OCI-LY7 (cell line): ENCODE data around the gene RIOK3. TPM values are rescaled to one million over a fixed set of nuclear protein-coding genes. Genes with fewer than 3 reads are reported as not detected.
A peak's percentile ranks its signal among the peaks of the same experiment; 100 is the strongest.
"Not testable (repeated sequence)": the region's sequence is repeated elsewhere in the genome, so short reads cannot be mapped to it uniquely, and the experiment has no call there.

ENCODE experiments used
- BruUV-seq: library from RNA; stranded (reverse); fragments of 400-500 nt; replicated peaks from 2 replicates; lab custom pipeline; 2021; lab: Mats Ljungman, UMichigan
- CTCF ChIA-PET: fragments of 300-600 bp; sonication (Branson Sonifier 250); formaldehyde crosslinking; loops from one replicate; lab custom pipeline; 2022; ENCODE audit warnings: antibody characterized with exemption; ENCODE audit not compliant: unreplicated experiment; lab: Charles Lee
- POLR2A ChIA-PET: fragments of 300-600 bp; sonication (Branson Sonifier 250); formaldehyde crosslinking; loops from one replicate; lab custom pipeline; 2022; ENCODE audit warnings: antibody characterized with exemption; lab: Charles Lee
- DNase-seq: peaks from one replicate; pipeline ENCODE4 v3.0.0-alpha.2; 2015; ENCODE audit warnings: low spot score
- H2AFZ ChIP-seq: fragments of 200-600 bp; sonication (generic), shearing (Covaris generic); 2 replicates; pipeline ENCODE4 v1.6.1; 2014; ENCODE audit warnings: mild to moderate bottlenecking, antibody characterized with exemption, low read length, moderate library complexity
- H3K27ac ChIP-seq: fragments of 200-600 bp; sonication (generic); 2 replicates; pipeline ENCODE4 v1.5.1; 2014; ENCODE audit warnings: mixed run types, low read depth, mild to moderate bottlenecking, moderate library complexity, low read length, inconsistent platforms; ENCODE audit not compliant: poor library complexity, severe bottlenecking
- H3K36me3 ChIP-seq: fragments of 200-600 bp; sonication (generic); 2 replicates; pipeline ENCODE4 v1.6.1; 2014; ENCODE audit warnings: mild to moderate bottlenecking, antibody characterized with exemption, low read length, moderate library complexity, mixed read lengths; ENCODE audit not compliant: insufficient read depth
- H3K4me1 ChIP-seq: fragments of 200-600 bp; sonication (generic); 2 replicates; pipeline ENCODE4 v1.5.1; 2014; ENCODE audit warnings: mild to moderate bottlenecking, low read length; ENCODE audit not compliant: insufficient read depth, poor library complexity, severe bottlenecking
- H3K4me2 ChIP-seq: fragments of 200-600 bp; sonication (generic); 2 replicates; pipeline ENCODE4 v1.6.1; 2014; ENCODE audit warnings: mild to moderate bottlenecking, low read length
- H3K4me3 ChIP-seq: fragments of 200-600 bp; sonication (generic); 2 replicates; pipeline ENCODE4 v1.5.1; 2014; ENCODE audit warnings: mild to moderate bottlenecking, low read depth, low read length; ENCODE audit not compliant: poor library complexity, severe bottlenecking
- H3K79me2 ChIP-seq: fragments of 200-600 bp; sonication (generic); 2 replicates; pipeline ENCODE4 v1.6.1; 2016; ENCODE audit warnings: low read depth, mild to moderate bottlenecking, low read length, moderate library complexity, mixed read lengths; ENCODE audit not compliant: insufficient read depth
- H3K9me2 ChIP-seq: fragments of 200-600 bp; sonication (generic); 2 replicates; pipeline ENCODE4 v1.6.1; 2016; ENCODE audit warnings: mild to moderate bottlenecking, low read length, mixed read lengths; ENCODE audit not compliant: insufficient read depth
- H3K9me3 ChIP-seq: fragments of 200-600 bp; sonication (generic); 2 replicates; pipeline ENCODE4 v1.6.1; 2014; ENCODE audit warnings: mild to moderate bottlenecking, mixed run types, low read length, mixed read lengths
- H4K20me1 ChIP-seq: fragments of 200-600 bp; sonication (generic); 2 replicates; pipeline ENCODE4 v1.6.1; 2014; ENCODE audit warnings: mild to moderate bottlenecking, antibody characterized with exemption, low read length, moderate library complexity, mixed read lengths; ENCODE audit not compliant: insufficient read depth
- EZH2phosphoT487 ChIP-seq: fragments of 200-600 bp; sonication (generic); IDR thresholded peaks from 2 replicates; pipeline ENCODE4 v1.6.1; 2018; ENCODE audit warnings: low read depth, borderline replicate concordance, mild to moderate bottlenecking, mixed run types, antibody characterized with exemption, low read length, moderate library complexity, mixed read lengths
- intact Hi-C: fragments of 100-400 bp; cut with micrococcal nuclease; formaldehyde crosslinking; loops from one replicate; pipeline ENCODE4 v1.10.0; 2022; ENCODE audit not compliant: unreplicated experiment
- total RNA-seq, 2 experiments: library from RNA; depleted of rRNA in 1 of 2; stranded (reverse); fragments of >200 nt in 1 of 2; shearing (Covaris generic) in 1 of 2; gene quantifications; 2 replicates each; pipeline ENCODE4 v1.2.3, GENCODE V29; 2014 to 2022
- TF ChIP-seq, protein P1 (sequence below): fragments of 200-600 bp; sonication (generic); conservative IDR thresholded peaks from 2 replicates; pipeline ENCODE4 v1.5.1; 2014; ENCODE audit warnings: mild to moderate bottlenecking, antibody characterized with exemption, low read length, moderate library complexity, mixed read lengths

RIOK3 gene
- total RNA-seq, 2 experiments from 2014 or later = 26.6 to 52.4 TPM

- POLR2A ChIA-PET = no interaction called here
- intact Hi-C loops = loop anchor here (1.0 to 10.0 kb wide), 8 partner anchors 81 to 709 kb away; partner anchors contain the start of genes CABLES1, NPC1, RBBP8 and TTC39C
- CTCF ChIA-PET = no interaction called here
- no TSS peak for BruUV-seq
- Histone ChIP-seq H3K4me1 (peaks cover 34% of the 10 kb centered on the region), H3K4me3 (peak overlapping the region; percentile 96), H3K9me3 (no peaks in the 10 kb centered on the region), H3K4me2 (peak overlapping the region; percentile 84), H3K79me2 (peaks cover 19% of the 10 kb centered on the region; the same call in 1 of the 2 replicates), H2AFZ (peak overlapping the region; percentile 88; the same call in 1 of the 2 replicates), H3K36me3 (peaks cover 36% of the 10 kb centered on the region), H3K9me2 (no peaks in the 10 kb centered on the region), H3K27ac (peak overlapping the region; percentile 17), H4K20me1 (0 out of 2 replicates have a peak, but pooled peaks cover 9% of the 10 kb centered on the region)
- DNase-seq = peak; percentile 22
- TF ChIP-seq, protein P1, sequence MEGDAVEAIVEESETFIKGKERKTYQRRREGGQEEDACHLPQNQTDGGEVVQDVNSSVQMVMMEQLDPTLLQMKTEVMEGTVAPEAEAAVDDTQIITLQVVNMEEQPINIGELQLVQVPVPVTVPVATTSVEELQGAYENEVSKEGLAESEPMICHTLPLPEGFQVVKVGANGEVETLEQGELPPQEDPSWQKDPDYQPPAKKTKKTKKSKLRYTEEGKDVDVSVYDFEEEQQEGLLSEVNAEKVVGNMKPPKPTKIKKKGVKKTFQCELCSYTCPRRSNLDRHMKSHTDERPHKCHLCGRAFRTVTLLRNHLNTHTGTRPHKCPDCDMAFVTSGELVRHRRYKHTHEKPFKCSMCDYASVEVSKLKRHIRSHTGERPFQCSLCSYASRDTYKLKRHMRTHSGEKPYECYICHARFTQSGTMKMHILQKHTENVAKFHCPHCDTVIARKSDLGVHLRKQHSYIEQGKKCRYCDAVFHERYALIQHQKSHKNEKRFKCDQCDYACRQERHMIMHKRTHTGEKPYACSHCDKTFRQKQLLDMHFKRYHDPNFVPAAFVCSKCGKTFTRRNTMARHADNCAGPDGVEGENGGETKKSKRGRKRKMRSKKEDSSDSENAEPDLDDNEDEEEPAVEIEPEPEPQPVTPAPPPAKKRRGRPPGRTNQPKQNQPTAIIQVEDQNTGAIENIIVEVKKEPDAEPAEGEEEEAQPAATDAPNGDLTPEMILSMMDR = no peak
- TF ChIP-seq EZH2phosphoT487 = no peak
Measured at GRCh38 chr18:23503963-23504344, 50.9 kb downstream of the RIOK3 start.

GRCh38 chr18:23504720-23505119 lies 51.6 kb downstream of the RIOK3 start:
- no peaks in the 10 kb centered on the region for H3K9me2 ChIP-seq
- peak overlapping the region; percentile 11 for H3K27ac ChIP-seq
- DNase-seq = peak; percentile 22
- peaks cover 39% of the 10 kb centered on the region for H3K36me3 ChIP-seq
- BruUV-seq = no TSS peak
- peak overlapping the region; percentile 96 for H3K4me3 ChIP-seq
- H2AFZ ChIP-seq = no peak overlapping the region
- ChIA-PET POLR2A (interaction anchor here (0.5 to 1.0 kb wide), 2 partner anchors 60 to 65 kb away, joined by 3 to 4 read pairs; no protein-coding TSS in a partner anchor), CTCF (no interaction called here)
- TF ChIP-seq, protein P1 = no peak
- TF ChIP-seq EZH2phosphoT487 = no peak
- peaks cover 19% of the 10 kb centered on the region; the same call in 1 of the 2 replicates for H3K79me2 ChIP-seq
- no peaks in the 10 kb centered on the region for H3K9me3 ChIP-seq
- 0 out of 2 replicates have a peak, but pooled peaks cover 9% of the 10 kb centered on the region for H4K20me1 ChIP-seq
- peaks cover 26% of the 10 kb centered on the region for H3K4me1 ChIP-seq
- peak overlapping the region; percentile 84 for H3K4me2 ChIP-seq
- intact Hi-C loops = loop anchor here (5.0 to 10.0 kb wide), 4 partner anchors 262 to 710 kb away; partner anchors contain the start of genes RBBP8 and TTC39C

DNA sequence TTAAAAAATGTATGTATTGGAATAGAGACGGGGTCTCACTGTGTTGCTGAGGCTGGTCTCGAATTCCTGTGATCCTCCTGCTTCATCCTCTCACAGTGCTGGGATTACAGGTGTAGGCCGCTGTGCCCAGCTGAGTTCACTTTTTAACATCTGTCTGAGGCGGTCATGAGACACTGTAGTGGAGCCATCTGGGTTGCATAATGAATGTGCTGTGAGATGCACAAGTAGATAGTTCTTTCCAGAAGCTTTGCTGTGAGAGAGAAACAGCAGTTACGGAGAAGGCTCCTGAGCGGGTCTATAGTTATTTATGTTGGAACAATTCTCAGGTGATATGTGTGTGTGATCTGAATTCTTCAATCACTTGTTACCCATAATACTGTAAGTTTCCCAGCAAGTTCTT lies 53.3 kb downstream of the RIOK3 start:
- Histone ChIP-seq H3K4me1 (peaks cover 24% of the 10 kb centered on the region), H3K9me2 (no peaks in the 10 kb centered on the region), H3K9me3 (no peaks in the 10 kb centered on the region), H2AFZ (no peak overlapping the region), H3K36me3 (peaks cover 55% of the 10 kb centered on the region), H3K4me2 (no peak overlapping the region), H3K79me2 (peaks cover 19% of the 10 kb centered on the region; the same call in 1 of the 2 replicates), H3K4me3 (no peak overlapping the region), H4K20me1 (0 out of 2 replicates have a peak, but pooled peaks cover 9% of the 10 kb centered on the region), H3K27ac (no peak overlapping the region)
- DNase-seq = no peak
- ChIA-PET CTCF (no interaction called here), POLR2A (no interaction called here)
- BruUV-seq = no TSS peak
- intact Hi-C loops = loop anchor here (10.0 kb wide), 1 partner anchor 712 kb away; no protein-coding TSS in a partner anchor
- TF ChIP-seq, protein P1 = no peak
- no peak for TF ChIP-seq EZH2phosphoT487

DNA sequence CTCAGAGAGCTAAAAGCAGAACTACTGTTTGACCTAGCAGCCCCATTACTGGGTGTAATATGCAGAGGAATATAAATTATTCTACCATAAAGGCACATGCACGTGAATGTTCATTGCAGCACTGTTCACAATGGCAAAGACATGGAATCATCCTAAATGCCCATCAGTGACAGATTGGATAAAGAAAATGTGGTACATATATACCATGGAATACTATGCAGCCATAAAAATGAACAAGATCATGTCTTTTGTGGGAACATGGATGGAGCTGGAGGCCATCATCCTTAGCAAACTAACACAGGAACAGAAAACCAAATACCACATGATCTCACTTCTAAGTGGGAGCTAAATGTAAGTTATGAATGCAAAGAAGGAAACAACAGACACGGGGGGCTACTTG lies 57.8 kb downstream of the RIOK3 start:
- H3K4me1 ChIP-seq, H3K27ac ChIP-seq, H3K4me3 ChIP-seq, CTCF ChIA-PET, H3K9me2 ChIP-seq, H3K4me2 ChIP-seq, H2AFZ ChIP-seq, H3K9me3 ChIP-seq, H3K79me2 ChIP-seq, DNase-seq, H4K20me1 ChIP-seq: not testable (repeated sequence)
- H3K36me3 ChIP-seq = peaks cover 89% of the 10 kb centered on the region
- POLR2A ChIA-PET = interaction anchor here (0.6 to 0.7 kb wide), 3 partner anchors 45 to 867 kb away, joined by 3 to 7 read pairs (median 5); no protein-coding TSS in a partner anchor
- TSS peak; percentile 40 for BruUV-seq
- intact Hi-C loops = loop anchor here (10.0 kb wide), 1 partner anchor 404 kb away; no protein-coding TSS in a partner anchor
